Keratinocyte (primary cell): Measurements from ENCODE around the gene HCFC1.

Experiments
- CTCF ChIP-seq, 3 experiments: IDR thresholded peaks in 1 of 3; conservative IDR thresholded peaks in 1 of 3; optimal IDR thresholded peaks in 1 of 3; 2 replicates in 2 of 3; 3 replicates in 1 of 3; pipeline versions ENCODE3 to v1.5.1; 2011; ENCODE audit warnings: low read length in 3 of 3, mild to moderate bottlenecking in 3 of 3, moderate library complexity in 2 of 3, control low read depth in 1 of 3, inconsistent platforms in 1 of 3; ENCODE audit not compliant: insufficient read depth in 2 of 3; ENCODE audit errors: extremely low read depth in 1 of 3
- EZH2 ChIP-seq: IDR thresholded peaks from one replicate; pipeline ENCODE4 v1.6.1; 2012; ENCODE audit warnings: inconsistent platforms, mild to moderate bottlenecking, low read length, moderate library complexity

GRCh38 chrX:153927922-153928760 lies 43.5 kb downstream of the HCFC1 start:
- TF ChIP-seq CTCF (optimal IDR thresholded peaks at IDR 0.05 in 1 of 3, IDR thresholded peaks at IDR 0.05 in 1 of 3, conservative IDR thresholded peaks at IDR 0.05 in 1 of 3; ENCODE audit: extremely low read depth in 1 of 3, insufficient read depth in 2 of 3, low read length in 3 of 3) (no peak), EZH2 (no peak)
